Retina (tissue), 1 donor: Measurements from ENCODE around the gene VTCN1.
"Not testable (repeated sequence)": the region's sequence is repeated elsewhere in the genome, so short reads cannot be mapped to it uniquely, and the experiment has no call there.

Experiments
- DNase-seq: peaks from one replicate; pipeline ENCODE4 v3.0.0-alpha.2; 2016

Gene VTCN1

GRCh38 chr1:117121589-117122329 lies 89.0 kb downstream of the VTCN1 start, which contains the start of gene TRIM45:
Gene TRIM45 (minus strand): TSS chr1:117121749. CDS start chr1:117121201, 548 bp downstream.
- peak; percentile 100 for DNase-seq

- peak; percentile 66 for DNase-seq
These were observed 89.7 kb downstream of the VTCN1 start for GRCh38 chr1:117120774-117121588.

- DNase-seq, result not testable (repeated sequence)
These were observed 91.6 kb downstream of the VTCN1 start for GRCh38 chr1:117119144-117119543.

GRCh38 chr1:117118137-117118536 lies 92.6 kb downstream of the VTCN1 start:
- no peak for DNase-seq

GRCh38 chr1:117117697-117118096 lies 93.0 kb downstream of the VTCN1 start:
- no peak for DNase-seq

GRCh38 chr1:117116784-117117130 lies 94.0 kb downstream of the VTCN1 start:
- DNase-seq, result no peak

GRCh38 chr1:117116090-117116783 lies 94.5 kb downstream of the VTCN1 start:
- no peak for DNase-seq

- DNase-seq, result no peak
These were observed 95.8 kb downstream of the VTCN1 start for GRCh38 chr1:117114877-117115276.

- DNase-seq, result no peak
These were observed 97.5 kb downstream of the VTCN1 start for GRCh38 chr1:117113199-117113598.

- DNase-seq, result no peak
These were observed 98.5 kb downstream of the VTCN1 start for GRCh38 chr1:117112047-117112717.

GRCh38 chr1:117110774-117111173 lies 100.0 kb downstream of the VTCN1 start:
- no peak for DNase-seq

GRCh38 chr1:117107364-117107763 lies 103.4 kb downstream of the VTCN1 start:
- DNase-seq, result no peak

- DNase-seq, result no peak
These were observed 104.2 kb downstream of the VTCN1 start for GRCh38 chr1:117106478-117106877.

GRCh38 chr1:117105722-117106121 lies 105.0 kb downstream of the VTCN1 start:
- no peak for DNase-seq

- DNase-seq, result no peak
These were observed 105.7 kb downstream of the VTCN1 start for GRCh38 chr1:117104986-117105385.

- not testable (repeated sequence) for DNase-seq
These were observed 108.9 kb downstream of the VTCN1 start for GRCh38 chr1:117101858-117102257.

- DNase-seq, result no peak
These were observed 109.4 kb downstream of the VTCN1 start for GRCh38 chr1:117101334-117101733.

GRCh38 chr1:117098287-117098890 lies 112.3 kb downstream of the VTCN1 start:
- DNase-seq, result no peak

GRCh38 chr1:117097443-117097842 lies 113.3 kb downstream of the VTCN1 start:
- DNase-seq, result no peak

- no peak for DNase-seq
These were observed 113.7 kb downstream of the VTCN1 start for GRCh38 chr1:117096951-117097408.

- no peak for DNase-seq
These were observed 115.7 kb downstream of the VTCN1 start for GRCh38 chr1:117094841-117095604.
